ENCODE results near the gene TAS2R46. TPM values are rescaled to one million over a fixed set of nuclear protein-coding genes. Genes with fewer than 3 reads are reported as not detected.

The TAS2R46 gene
- total and polyA plus RNA-seq, 2 of the 13 experiments (the other 11 are each of a cell fraction or from before 2014, with no cell fraction given): 0.16 to 3.5 TPM

- in situ Hi-C loops (cut with HindIII; ENCODE audit: extremely low pct_ligation_motif_present, low pct_unique_long_range_greater_than_20kb): no loop called here
- ChIA-PET POLR2A (no interaction called here), CTCF (ENCODE audit: low intra/inter-chr PET ratio, low total read pairs) (no interaction called here)
- Histone ChIP-seq H2AFZ (ENCODE audit: low read length) (no peak overlapping the region), H3K9ac (ENCODE audit: insufficient read depth, low read depth, low read length) (no peak overlapping the region), H3K79me2 (ENCODE audit: insufficient read depth, low read length) (no peaks in the 10 kb centered on the region), H4K20me1 (ENCODE audit: insufficient read depth, low read length) (no peaks in the 10 kb centered on the region), H3K4me1 (ENCODE audit: insufficient read depth, low read length) (no peaks in the 10 kb centered on the region), H3K27ac (ENCODE audit: extremely low read length, insufficient read depth, low read length) (no peak overlapping the region), H3K9me3 (ENCODE audit: low read length) (peaks cover 9% of the 10 kb centered on the region), H3K27me3 (ENCODE audit: control insufficient read depth in 1 of 2, insufficient read depth in 2 of 2, low read length in 2 of 2) (no peaks in the 10 kb centered on the region), H3K4me2 (ENCODE audit: low read depth, low read length) (no peak overlapping the region), H3K4me3 (replicated peaks in 1 of 3; ENCODE audit: insufficient read depth in 1 of 3, low read depth in 2 of 3, low read length in 3 of 3) (no peak overlapping the region), H3K36me3 (replicated peaks in 1 of 2; ENCODE audit: control insufficient read depth in 1 of 2, insufficient read depth in 2 of 2, low read length in 2 of 2) (no peaks in the 10 kb centered on the region)
- no peak for ATAC-seq
- intact Hi-C loops (cut with micrococcal nuclease; ENCODE audit: unreplicated experiment): no loop called here
- WGBS (ENCODE audit: low lambda C conversion rate): 95% methylated on average over 1 of the region's 1 CpG
- DNase-seq (ENCODE audit: low spot score): no peak
- no peak for FAIRE-seq
- BruUV-seq (replicated peaks): no TSS peak
- TF ChIP-seq RELA (CRISPR knock-in tag; IDR thresholded peaks at IDR 0.05): no peak
- TF ChIP-seq MNT (IDR thresholded peaks at IDR 0.05): no peak
- no peak for TF ChIP-seq PHB2 (IDR thresholded peaks at IDR 0.05; ENCODE audit: partially characterized antibody)
- no peak for TF ChIP-seq PRDM15 (CRISPR knock-in tag; IDR thresholded peaks at IDR 0.05)
- TF ChIP-seq MAFF (IDR thresholded peaks at IDR 0.05; ENCODE audit: low read depth, low read length): no peak
- no peak for TF ChIP-seq THAP11 (CRISPR knock-in tag; IDR thresholded peaks at IDR 0.05)
- TF ChIP-seq ZBTB44 (CRISPR knock-in tag; IDR thresholded peaks at IDR 0.05): no peak
- TF ChIP-seq ZC3H13 (CRISPR knock-in tag; IDR thresholded peaks at IDR 0.05): no peak
- no peak for TF ChIP-seq ELF1 (CRISPR knock-in tag; IDR thresholded peaks at IDR 0.05)
- no peak for TF ChIP-seq HES4 (CRISPR knock-in tag; IDR thresholded peaks at IDR 0.05; ENCODE audit: borderline replicate concordance)
- no peak for TF ChIP-seq NFAT5 (CRISPR knock-in tag; IDR thresholded peaks at IDR 0.05)
- TF ChIP-seq ZBTB2 (CRISPR knock-in tag; IDR thresholded peaks at IDR 0.05; ENCODE audit: low read depth): no peak
Observed at GRCh38 chr12:11078246-11078645, 16.2 kb upstream of the TAS2R46 start.

All from HepG2 (cell line).